PC-9 (cell line): ENCODE data around the gene DNMT3L. TPM values are rescaled to one million over a fixed set of nuclear protein-coding genes. Genes with fewer than 3 reads are reported as not detected.
"Not testable (repeated sequence)": the region's sequence is repeated elsewhere in the genome, so short reads cannot be mapped to it uniquely, and the experiment has no call there.

Experiments
- BruUV-seq: library from RNA; stranded (reverse); fragments of 400-500 nt; replicated peaks from 2 replicates; lab custom pipeline; 2021; lab: Mats Ljungman, UMichigan
- CTCF ChIA-PET: fragments of 300-600 bp; sonication (Branson Sonifier 250); formaldehyde crosslinking; loops from one replicate; lab custom pipeline; 2022; ENCODE audit warnings: antibody characterized with exemption; lab: Charles Lee
- POLR2A ChIA-PET: fragments of 300-600 bp; sonication (Branson Sonifier 250); formaldehyde crosslinking; loops from one replicate; lab custom pipeline; 2022; ENCODE audit warnings: antibody characterized with exemption; ENCODE audit not compliant: unreplicated experiment; lab: Charles Lee
- DNase-seq, 2 experiments: peaks; one replicate each; pipeline versions ENCODE4 v3.0.0 to v3.0.0-alpha.2; 2015 to 2022; ENCODE audit warnings: mixed read lengths in 1 of 2
- H2AFZ ChIP-seq: fragments of 200-600 bp; sonication (generic); 2 replicates; pipeline ENCODE4 v1.8.1; 2017; ENCODE audit warnings: antibody characterized with exemption
- H3F3A ChIP-seq: fragments of 200-600 bp; sonication (generic); 2 replicates; pipeline ENCODE4 v1.8.1; 2017; ENCODE audit warnings: antibody characterized with exemption, mild to moderate bottlenecking, low read depth; ENCODE audit not compliant: insufficient read depth
- H3K27ac ChIP-seq: fragments of 200-600 bp; sonication (generic); 2 replicates; pipeline ENCODE4 v1.6.1; 2016; ENCODE audit warnings: mixed run types
- H3K27me3 ChIP-seq: fragments of 200-600 bp; sonication (generic); 2 replicates; pipeline ENCODE4 v1.6.1; 2016; ENCODE audit warnings: low read depth, mixed run types; ENCODE audit not compliant: insufficient read depth
- H3K36me3 ChIP-seq: fragments of 200-600 bp; sonication (generic); 2 replicates; pipeline ENCODE4 v1.6.1; 2016; ENCODE audit warnings: low read depth, mixed run types
- H3K4me1 ChIP-seq: fragments of 200-600 bp; sonication (generic); replicated peaks from 2 replicates; pipeline ENCODE4 v1.6.1; 2016; ENCODE audit warnings: mixed run types; ENCODE audit not compliant: insufficient read depth
- H3K4me2 ChIP-seq: fragments of 200-600 bp; sonication (generic); 2 replicates; pipeline ENCODE4 v1.6.1; 2017; ENCODE audit warnings: mixed run types
- H3K4me3 ChIP-seq: fragments of 200-600 bp; sonication (generic); 2 replicates; pipeline ENCODE4 v1.6.1; 2016; ENCODE audit warnings: mixed run types
- H3K79me2 ChIP-seq: fragments of 200-600 bp; sonication (generic); 2 replicates; pipeline ENCODE4 v1.6.1; 2017; ENCODE audit warnings: low read depth, mixed run types
- H3K9me2 ChIP-seq: fragments of 200-600 bp; sonication (generic); 2 replicates; pipeline ENCODE4 v1.8.1; 2017; ENCODE audit warnings: mild to moderate bottlenecking; ENCODE audit not compliant: insufficient read depth
- H3K9me3 ChIP-seq: fragments of 200-600 bp; sonication (generic); 2 replicates; pipeline ENCODE4 v1.8.1; 2016; ENCODE audit warnings: low read depth; ENCODE audit not compliant: insufficient read depth
- H4K20me1 ChIP-seq: fragments of 200-600 bp; sonication (generic); 2 replicates; pipeline ENCODE4 v1.8.1; 2017; ENCODE audit not compliant: insufficient read depth
- EZH2 ChIP-seq: fragments of 200-600 bp; sonication (generic); IDR thresholded peaks from 2 replicates; pipeline ENCODE4 v1.8.0; 2017; ENCODE audit warnings: antibody characterized with exemption, low read depth
- intact Hi-C: fragments of 100-400 bp; cut with micrococcal nuclease; formaldehyde crosslinking; loops from one replicate; pipeline ENCODE4 v1.10.0; 2022; ENCODE audit not compliant: unreplicated experiment
- total RNA-seq: library from RNA; stranded (reverse); gene quantifications from 2 replicates; pipeline ENCODE4 v1.2.3, GENCODE V29; 2021
- TF ChIP-seq, protein P1 (sequence below): fragments of 200-600 bp; sonication (generic); conservative IDR thresholded peaks from 2 replicates; pipeline ENCODE4 v1.6.1; 2017; ENCODE audit warnings: mixed run types, antibody characterized with exemption, mild to moderate bottlenecking, moderate library complexity

Gene DNMT3L
- total RNA-seq, 1 experiment from 2014 or later = not detected

DNA sequence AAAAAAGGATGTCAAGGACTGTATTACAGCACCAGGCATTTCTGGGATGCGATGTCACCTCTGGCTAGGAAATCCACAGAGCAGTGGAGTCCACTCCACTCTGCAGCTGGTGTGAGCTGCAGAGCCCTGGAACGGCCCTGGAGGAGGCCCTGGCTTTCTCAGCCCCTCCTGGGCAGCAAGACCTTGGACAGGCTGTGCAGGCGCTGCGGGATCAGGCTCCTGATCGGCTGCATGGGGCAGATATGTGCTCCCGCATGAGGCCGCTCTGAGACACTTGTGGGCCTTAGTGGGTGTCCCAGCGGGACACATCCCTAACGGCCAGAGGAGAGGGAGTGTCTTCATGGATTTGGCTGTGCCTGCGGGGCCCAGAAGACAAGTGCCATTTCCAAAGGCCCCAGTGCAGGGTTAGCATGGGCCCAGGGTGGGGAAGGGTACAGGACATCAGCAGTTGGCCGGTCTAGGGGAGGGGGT lies 6.2 kb downstream of the DNMT3L start:
- Histone ChIP-seq H3K4me1 (peaks cover 18% of the 10 kb centered on the region), H3F3A (no peaks in the 10 kb centered on the region), H4K20me1 (no peaks in the 10 kb centered on the region), H3K36me3 (no peaks in the 10 kb centered on the region), H3K27me3 (no peaks in the 10 kb centered on the region), H2AFZ (no peak overlapping the region), H3K9me2 (no peaks in the 10 kb centered on the region), H3K9me3 (no peaks in the 10 kb centered on the region), H3K4me2 (no peak overlapping the region), H3K79me2 (no peaks in the 10 kb centered on the region), H3K4me3 (no peak overlapping the region), H3K27ac (no peak overlapping the region)
- no peak for TF ChIP-seq EZH2
- TF ChIP-seq, protein P1, sequence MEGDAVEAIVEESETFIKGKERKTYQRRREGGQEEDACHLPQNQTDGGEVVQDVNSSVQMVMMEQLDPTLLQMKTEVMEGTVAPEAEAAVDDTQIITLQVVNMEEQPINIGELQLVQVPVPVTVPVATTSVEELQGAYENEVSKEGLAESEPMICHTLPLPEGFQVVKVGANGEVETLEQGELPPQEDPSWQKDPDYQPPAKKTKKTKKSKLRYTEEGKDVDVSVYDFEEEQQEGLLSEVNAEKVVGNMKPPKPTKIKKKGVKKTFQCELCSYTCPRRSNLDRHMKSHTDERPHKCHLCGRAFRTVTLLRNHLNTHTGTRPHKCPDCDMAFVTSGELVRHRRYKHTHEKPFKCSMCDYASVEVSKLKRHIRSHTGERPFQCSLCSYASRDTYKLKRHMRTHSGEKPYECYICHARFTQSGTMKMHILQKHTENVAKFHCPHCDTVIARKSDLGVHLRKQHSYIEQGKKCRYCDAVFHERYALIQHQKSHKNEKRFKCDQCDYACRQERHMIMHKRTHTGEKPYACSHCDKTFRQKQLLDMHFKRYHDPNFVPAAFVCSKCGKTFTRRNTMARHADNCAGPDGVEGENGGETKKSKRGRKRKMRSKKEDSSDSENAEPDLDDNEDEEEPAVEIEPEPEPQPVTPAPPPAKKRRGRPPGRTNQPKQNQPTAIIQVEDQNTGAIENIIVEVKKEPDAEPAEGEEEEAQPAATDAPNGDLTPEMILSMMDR = no peak
- ChIA-PET CTCF (no interaction called here), POLR2A (no interaction called here)
- intact Hi-C loops = no loop called here
- DNase-seq = no peak
- BruUV-seq = no TSS peak

DNA sequence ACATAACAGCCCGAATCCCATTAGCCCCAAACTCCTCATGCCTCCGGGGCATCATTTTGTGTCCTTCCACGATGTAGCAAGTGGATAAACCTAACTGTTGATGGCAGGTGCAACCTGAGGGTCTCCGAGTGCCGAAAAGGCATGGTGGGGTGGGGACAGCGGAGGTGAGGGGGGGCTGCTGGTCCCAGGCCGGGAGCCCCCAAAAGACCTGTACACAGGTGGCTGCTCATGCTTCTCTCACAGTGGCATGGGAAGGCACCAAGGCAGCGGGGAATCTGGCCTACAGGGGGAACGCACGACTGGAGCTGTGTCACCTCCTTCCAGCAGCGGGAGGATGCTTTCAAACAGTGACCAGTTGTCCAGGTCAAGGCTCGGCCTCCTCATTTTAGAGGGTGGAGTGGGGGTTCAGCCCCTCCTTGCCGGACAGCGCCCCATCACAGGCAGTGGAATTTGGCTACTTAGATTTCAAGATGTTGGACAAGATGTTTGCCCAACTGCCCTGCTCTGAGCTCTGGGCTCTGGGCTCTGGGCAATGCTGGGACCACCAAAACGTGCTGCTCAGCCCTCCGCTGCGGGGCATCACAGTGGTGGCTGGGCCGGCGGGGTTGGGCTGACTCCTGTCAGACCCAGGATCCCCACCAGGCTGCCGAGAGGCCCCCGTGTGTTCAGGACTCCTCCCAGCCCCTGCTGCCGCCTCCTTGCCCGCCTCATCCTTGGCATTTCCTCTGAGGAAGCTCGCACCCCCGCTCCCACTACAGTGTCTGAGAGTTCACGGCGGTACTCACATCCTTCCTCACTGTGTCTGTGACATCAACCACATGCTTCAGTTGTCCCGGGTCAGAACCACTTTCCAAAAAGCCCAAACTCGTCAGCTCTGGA lies 7.6 kb downstream of the DNMT3L start:
- no peak overlapping the region for H3K4me2 ChIP-seq
- no peaks in the 10 kb centered on the region for H3K79me2 ChIP-seq
- DNase-seq = no peak
- H4K20me1 ChIP-seq = no peaks in the 10 kb centered on the region
- no peak overlapping the region for H2AFZ ChIP-seq
- BruUV-seq = no TSS peak
- no peaks in the 10 kb centered on the region for H3K36me3 ChIP-seq
- intact Hi-C loops = no loop called here
- H3K9me2 ChIP-seq = no peaks in the 10 kb centered on the region
- TF ChIP-seq, protein P1 = no peak
- no peak for TF ChIP-seq EZH2
- no peak overlapping the region for H3K27ac ChIP-seq
- no peaks in the 10 kb centered on the region for H3K27me3 ChIP-seq
- POLR2A ChIA-PET = no interaction called here
- CTCF ChIA-PET = no interaction called here
- H3F3A ChIP-seq = no peaks in the 10 kb centered on the region
- H3K4me3 ChIP-seq = no peak overlapping the region
- H3K4me1 ChIP-seq = peaks cover 18% of the 10 kb centered on the region
- H3K9me3 ChIP-seq = no peaks in the 10 kb centered on the region

DNA sequence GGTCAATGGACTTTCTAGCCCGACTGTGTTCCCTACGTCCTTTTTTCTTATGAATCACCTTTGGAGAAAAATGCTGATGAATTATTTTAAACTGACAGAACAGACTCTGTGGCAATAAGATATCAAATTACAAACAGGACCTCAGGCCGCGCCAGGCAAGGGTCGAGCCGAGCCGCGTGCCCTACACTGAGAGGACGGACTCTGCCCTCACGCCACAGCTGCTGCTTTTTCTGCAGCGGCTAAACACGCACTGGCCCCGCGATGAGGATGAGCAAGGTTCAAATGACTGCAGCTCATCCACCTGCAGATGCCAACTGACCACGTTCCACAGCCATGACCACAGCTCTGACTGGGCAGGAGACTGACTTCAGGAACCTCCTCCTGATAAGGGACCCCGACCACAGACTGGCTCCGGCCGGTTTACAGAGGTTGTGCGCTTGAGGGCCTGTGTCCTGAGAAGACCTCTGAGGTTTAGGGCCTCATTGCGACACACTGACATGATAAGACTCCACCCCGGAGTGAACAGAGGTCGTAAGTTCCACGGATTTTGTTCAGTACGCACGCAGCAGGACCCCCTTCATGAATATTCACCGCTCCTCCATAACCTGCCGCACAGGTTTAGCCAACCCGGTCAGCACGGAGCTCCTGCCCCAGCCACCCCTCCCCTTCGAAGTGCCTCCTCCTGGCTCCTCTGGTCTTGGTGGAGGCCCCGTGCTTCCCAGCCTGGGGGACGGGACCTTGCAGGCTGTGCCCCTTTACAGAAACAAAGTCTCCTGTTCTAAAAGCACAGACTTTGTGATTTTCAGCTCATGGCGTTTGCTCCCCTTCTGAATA lies 12.3 kb downstream of the DNMT3L start:
- H3K4me1 ChIP-seq, H3K9me2 ChIP-seq, H3K9me3 ChIP-seq, H3K4me2 ChIP-seq, H3K36me3 ChIP-seq, POLR2A ChIA-PET, BruUV-seq, CTCF ChIA-PET, H2AFZ ChIP-seq, H3K27ac ChIP-seq, DNase-seq, H3K4me3 ChIP-seq, H3K27me3 ChIP-seq, H3F3A ChIP-seq, intact Hi-C loops, H3K79me2 ChIP-seq, H4K20me1 ChIP-seq: not testable (repeated sequence)

DNA sequence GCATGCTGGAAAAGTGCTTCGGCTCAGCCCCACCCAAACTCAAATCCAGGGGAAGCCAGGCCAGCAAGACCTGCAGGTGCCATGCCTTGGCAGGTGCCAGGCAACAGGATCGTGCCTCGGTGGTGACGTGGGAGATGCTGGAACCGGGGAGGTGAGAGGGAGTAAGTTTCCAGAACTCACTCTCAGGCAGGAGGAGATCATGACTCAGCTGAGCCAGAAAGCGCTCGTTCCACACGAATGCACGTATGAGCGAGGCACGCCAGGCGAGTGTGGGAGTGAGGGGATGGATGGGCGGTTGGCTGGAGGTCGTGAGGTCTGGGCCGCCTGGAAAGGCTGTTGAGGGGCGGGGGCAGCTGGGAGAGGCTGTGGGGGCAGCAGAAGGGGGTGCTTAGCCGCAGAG lies 13.8 kb downstream of the DNMT3L start:
- H4K20me1 ChIP-seq, H3K79me2 ChIP-seq, H3K27ac ChIP-seq, H2AFZ ChIP-seq, H3K27me3 ChIP-seq, BruUV-seq, H3K9me3 ChIP-seq, H3K4me3 ChIP-seq, intact Hi-C loops, H3K4me2 ChIP-seq, DNase-seq, H3F3A ChIP-seq, POLR2A ChIA-PET, CTCF ChIA-PET, H3K9me2 ChIP-seq, H3K36me3 ChIP-seq, H3K4me1 ChIP-seq: not testable (repeated sequence)

DNA sequence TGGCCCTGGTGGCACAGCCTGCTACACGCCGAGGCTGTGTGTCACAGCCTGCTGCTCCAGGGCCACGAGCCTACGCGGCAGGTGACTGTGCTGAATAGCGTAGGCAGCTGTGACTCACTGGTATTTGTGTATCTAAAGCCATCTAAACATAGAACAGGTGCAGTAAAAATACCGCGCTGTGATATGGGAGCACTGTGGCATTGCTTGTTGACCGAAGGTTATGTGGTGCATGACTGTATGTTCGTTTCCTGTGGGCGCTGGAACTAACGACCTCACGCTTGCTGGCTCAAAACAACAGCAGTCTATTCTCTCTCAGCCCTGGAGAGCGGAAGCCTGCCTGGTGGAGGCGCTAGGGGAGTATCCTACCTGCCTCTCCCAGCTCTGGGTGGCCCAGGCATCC lies 17.7 kb downstream of the DNMT3L start:
- intact Hi-C loops, DNase-seq, H3K9me3 ChIP-seq, H3K36me3 ChIP-seq, H3K4me1 ChIP-seq, H2AFZ ChIP-seq, H3K4me2 ChIP-seq, H3K27ac ChIP-seq, CTCF ChIA-PET, H3K79me2 ChIP-seq, H4K20me1 ChIP-seq, H3F3A ChIP-seq, H3K27me3 ChIP-seq, POLR2A ChIA-PET, H3K4me3 ChIP-seq, BruUV-seq, H3K9me2 ChIP-seq: not testable (repeated sequence)
